K562 (cell line): ENCODE data around the gene BTAF1. TPM values are rescaled to one million over a fixed set of nuclear protein-coding genes. Genes with fewer than 3 reads are reported as not detected.

ENCODE experiments used
- ARNT ChIP-seq, 2 experiments: fragments of 450-650 bp; IDR thresholded peaks; 2 replicates each; pipeline ENCODE4 v1.6.1; 2016; ENCODE audit warnings: mild to moderate bottlenecking in 1 of 2
- CBFB ChIP-seq: sonication (generic); formaldehyde crosslinking; IDR thresholded peaks from 2 replicates; pipeline ENCODE4 v1.4.0; 2020; ENCODE audit warnings: mild to moderate bottlenecking, missing genetic modification reagents
- EHMT2 ChIP-seq: fragments of 450-650 bp; IDR thresholded peaks from 2 replicates; pipeline ENCODE4 v1.6.1; 2018; ENCODE audit warnings: antibody characterized with exemption
- ESRRA ChIP-seq: fragments of 450-650 bp; IDR thresholded peaks from 2 replicates; pipeline ENCODE4 v1.6.1; 2014; ENCODE audit warnings: low read depth, mild to moderate bottlenecking, moderate library complexity, borderline replicate concordance
- GTF2E2 ChIP-seq: fragments of 200-800 bp; sonication (Bioruptor generic); IDR thresholded peaks from 2 replicates; pipeline ENCODE4 v1.6.1; 2016; ENCODE audit warnings: missing genetic modification characterization, missing compliant biosample characterization
- HOXB6 ChIP-seq: fragments of 250-450 bp; sonication (Bioruptor Pico); IDR thresholded peaks from 2 replicates; pipeline ENCODE4 v1.5.1; 2022; ENCODE audit warnings: mild to moderate bottlenecking, borderline replicate concordance
- IFI16 ChIP-seq: fragments of 250-450 bp; sonication (Bioruptor Pico); IDR thresholded peaks from 2 replicates; pipeline ENCODE4 v2.1.2; 2022; ENCODE audit warnings: mild to moderate bottlenecking, inconsistent platforms
- MAFG ChIP-seq: fragments of 450-650 bp; conservative IDR thresholded peaks from 2 replicates; pipeline ENCODE4 v1.6.1; 2016; ENCODE audit warnings: missing genetic modification characterization, missing compliant biosample characterization
- NCOA4 ChIP-seq: fragments of 450-650 bp; IDR thresholded peaks from 2 replicates; pipeline ENCODE4 v1.6.1; 2018; ENCODE audit warnings: mild to moderate bottlenecking; ENCODE audit not compliant: partially characterized antibody
- NFE2 ChIP-seq: IDR thresholded peaks from 2 replicates; pipeline ENCODE4 v1.6.1; 2014; ENCODE audit warnings: antibody characterized with exemption, low read depth
- NR2C1 ChIP-seq, 2 experiments: fragments of 450-650 bp; IDR thresholded peaks; 2 replicates each; pipeline ENCODE4 v1.6.1; 2017; ENCODE audit warnings: mild to moderate bottlenecking in 2 of 2, antibody characterized with exemption in 1 of 2, inconsistent platforms in 1 of 2, missing compliant biosample characterization in 1 of 2, missing genetic modification characterization in 1 of 2
- SRSF1 ChIP-seq: fragments of 200-400 bp; formaldehyde crosslinking; IDR thresholded peaks from 2 replicates; pipeline ENCODE4 v1.6.1; 2017; ENCODE audit warnings: mild to moderate bottlenecking, low read depth, low read length, moderate library complexity
- TAF15 ChIP-seq: fragments of 200-400 bp; formaldehyde crosslinking; IDR thresholded peaks from 2 replicates; pipeline ENCODE4 v1.6.1; 2017; ENCODE audit warnings: mild to moderate bottlenecking, low read depth, low read length, moderate library complexity
- TCFL5 ChIP-seq: fragments of 250-450 bp; sonication (Bioruptor Pico); conservative IDR thresholded peaks from 2 replicates; pipeline ENCODE4 v1.6.1; 2021; ENCODE audit warnings: mild to moderate bottlenecking, moderate library complexity, matching md5 sums
- ZBTB17 ChIP-seq: fragments of 450-650 bp; formaldehyde crosslinking; IDR thresholded peaks from 2 replicates; pipeline ENCODE4 v1.4.0; 2020; ENCODE audit warnings: mild to moderate bottlenecking
- ZNF668 ChIP-seq: fragments of 250-450 bp; sonication (Bioruptor Pico); IDR thresholded peaks from 2 replicates; pipeline ENCODE4 v1.8.0; 2022; ENCODE audit warnings: mild to moderate bottlenecking, inconsistent platforms
- polyA plus RNA-seq, 8 experiments: library from polyadenylated mRNA; depleted of rRNA in 4 of 8; stranded (reverse) in 5 of 8; unstranded in 3 of 8; fragments of >200 nt; fragmentation: Nextera tagmentation in 2 of 8; fragmentation: Illumina TruSeq in 1 of 8; extraction: Ambion mirVana in 2 of 8; extraction: Trizol in 1 of 8; gene quantifications; 2 replicates each; pipeline versions ENCODE4 v1.2.1 to v1.2.3, GENCODE V29; 2011 to 2014; ENCODE audit warnings: inconsistent platforms in 1 of 8, missing spikeins in 1 of 8
- total RNA-seq, 7 experiments: library from RNA; depleted of rRNA in 6 of 7; stranded (reverse); fragments of >200 nt in 6 of 7; fragmentation: Illumina TruSeq in 2 of 7; extraction: Trizol in 2 of 7; gene quantifications; 2 replicates each; pipeline versions ENCODE4 v1.2.1 to v1.2.3, GENCODE V29; 2011 to 2021; ENCODE audit warnings: low replicate concordance in 1 of 7
- TF ChIP-seq, protein P1 (sequence below): fragments of 250-450 bp; sonication (Bioruptor Pico); IDR thresholded peaks from 2 replicates; pipeline ENCODE4 v1.5.0; 2020; ENCODE audit warnings: mild to moderate bottlenecking
- TF ChIP-seq, protein P2 (sequence below), 2 experiments: fragments of 450-650 bp; IDR thresholded peaks; 2 replicates each; pipeline ENCODE4 v1.6.1; 2018; ENCODE audit warnings: mild to moderate bottlenecking in 2 of 2, low read depth in 1 of 2; ENCODE audit not compliant: partially characterized antibody in 2 of 2
- TF ChIP-seq, protein P3 (sequence below): sonication (generic); formaldehyde crosslinking; IDR thresholded peaks from 2 replicates; pipeline ENCODE4 v1.5.0; 2020; ENCODE audit warnings: missing genetic modification reagents
- TF ChIP-seq, protein P4 (sequence below): fragments of 250-450 bp; sonication (Bioruptor Pico); IDR thresholded peaks from 2 replicates; pipeline ENCODE4 v1.8.0; 2022; ENCODE audit warnings: inconsistent platforms, mild to moderate bottlenecking, moderate library complexity, borderline replicate concordance

Gene BTAF1
- total and polyA plus RNA-seq, 9 of the 15 experiments (the other 6 are each of a cell fraction or from before 2014, with no cell fraction given): 6.6 to 70.7 (median 30.5) TPM

DNA sequence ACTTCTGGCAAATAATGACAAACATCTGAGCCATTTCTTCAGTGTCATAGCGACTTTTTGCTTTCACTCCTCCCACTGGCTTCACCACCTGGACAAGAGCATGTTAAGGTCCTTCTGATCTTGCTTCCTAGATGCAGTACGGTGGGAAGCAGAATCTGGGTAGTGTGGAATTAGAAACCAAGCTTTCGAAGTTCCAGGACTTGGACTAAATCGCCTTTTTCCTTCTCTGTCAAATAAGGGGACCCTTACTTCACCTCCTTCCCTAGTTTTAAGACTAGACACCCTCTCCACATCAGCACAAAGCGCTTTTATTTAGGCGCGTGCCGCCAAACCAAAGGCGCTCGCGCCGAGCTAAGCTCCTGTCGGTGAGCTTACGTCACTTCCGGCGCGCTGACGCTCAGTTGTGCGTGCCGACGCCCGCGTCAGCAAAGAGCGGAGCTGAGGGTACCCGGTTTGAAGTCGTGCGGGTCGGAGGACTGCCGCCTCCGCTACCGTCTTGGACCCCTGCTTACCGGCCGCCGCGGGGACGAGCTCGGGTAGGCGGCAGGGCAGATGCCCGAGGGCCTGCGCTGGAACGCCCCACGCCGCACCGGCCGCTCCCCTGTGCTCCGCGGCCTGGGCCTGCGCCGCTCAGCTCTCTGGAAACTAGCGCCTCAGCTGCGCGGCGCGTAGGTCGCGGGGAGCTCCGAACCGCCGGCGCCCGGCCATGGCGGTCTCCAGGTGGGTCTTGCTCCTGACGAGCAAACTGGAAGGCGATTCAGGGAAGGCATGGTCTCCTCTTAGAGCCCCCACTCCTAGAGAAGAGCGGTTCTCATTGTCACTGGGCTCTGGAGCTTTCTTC lies at the start of gene BTAF1 (continued):
- no peak for TF ChIP-seq TAF15
- 0 out of 2 replicates have a peak, but pooled peaks have one; percentile 37 for TF ChIP-seq ESRRA
- TF ChIP-seq MAFG (tag): no peak
- 0 out of 4 replicates have a peak, but pooled peaks of 1 of the 2 experiments have one; percentile 17 for TF ChIP-seq ARNT (IDR thresholded peaks at IDR 0.05)
- TF ChIP-seq HOXB6: no peak
- no peak for TF ChIP-seq NFE2
- TF ChIP-seq, protein P1, sequence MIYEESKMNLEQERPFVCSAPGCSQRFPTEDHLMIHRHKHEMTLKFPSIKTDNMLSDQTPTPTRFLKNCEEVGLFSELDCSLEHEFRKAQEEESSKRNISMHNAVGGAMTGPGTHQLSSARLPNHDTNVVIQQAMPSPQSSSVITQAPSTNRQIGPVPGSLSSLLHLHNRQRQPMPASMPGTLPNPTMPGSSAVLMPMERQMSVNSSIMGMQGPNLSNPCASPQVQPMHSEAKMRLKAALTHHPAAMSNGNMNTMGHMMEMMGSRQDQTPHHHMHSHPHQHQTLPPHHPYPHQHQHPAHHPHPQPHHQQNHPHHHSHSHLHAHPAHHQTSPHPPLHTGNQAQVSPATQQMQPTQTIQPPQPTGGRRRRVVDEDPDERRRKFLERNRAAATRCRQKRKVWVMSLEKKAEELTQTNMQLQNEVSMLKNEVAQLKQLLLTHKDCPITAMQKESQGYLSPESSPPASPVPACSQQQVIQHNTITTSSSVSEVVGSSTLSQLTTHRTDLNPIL (CRISPR knock-in tag): no peak
- TF ChIP-seq NCOA4: no peak
- TF ChIP-seq, protein P2, sequence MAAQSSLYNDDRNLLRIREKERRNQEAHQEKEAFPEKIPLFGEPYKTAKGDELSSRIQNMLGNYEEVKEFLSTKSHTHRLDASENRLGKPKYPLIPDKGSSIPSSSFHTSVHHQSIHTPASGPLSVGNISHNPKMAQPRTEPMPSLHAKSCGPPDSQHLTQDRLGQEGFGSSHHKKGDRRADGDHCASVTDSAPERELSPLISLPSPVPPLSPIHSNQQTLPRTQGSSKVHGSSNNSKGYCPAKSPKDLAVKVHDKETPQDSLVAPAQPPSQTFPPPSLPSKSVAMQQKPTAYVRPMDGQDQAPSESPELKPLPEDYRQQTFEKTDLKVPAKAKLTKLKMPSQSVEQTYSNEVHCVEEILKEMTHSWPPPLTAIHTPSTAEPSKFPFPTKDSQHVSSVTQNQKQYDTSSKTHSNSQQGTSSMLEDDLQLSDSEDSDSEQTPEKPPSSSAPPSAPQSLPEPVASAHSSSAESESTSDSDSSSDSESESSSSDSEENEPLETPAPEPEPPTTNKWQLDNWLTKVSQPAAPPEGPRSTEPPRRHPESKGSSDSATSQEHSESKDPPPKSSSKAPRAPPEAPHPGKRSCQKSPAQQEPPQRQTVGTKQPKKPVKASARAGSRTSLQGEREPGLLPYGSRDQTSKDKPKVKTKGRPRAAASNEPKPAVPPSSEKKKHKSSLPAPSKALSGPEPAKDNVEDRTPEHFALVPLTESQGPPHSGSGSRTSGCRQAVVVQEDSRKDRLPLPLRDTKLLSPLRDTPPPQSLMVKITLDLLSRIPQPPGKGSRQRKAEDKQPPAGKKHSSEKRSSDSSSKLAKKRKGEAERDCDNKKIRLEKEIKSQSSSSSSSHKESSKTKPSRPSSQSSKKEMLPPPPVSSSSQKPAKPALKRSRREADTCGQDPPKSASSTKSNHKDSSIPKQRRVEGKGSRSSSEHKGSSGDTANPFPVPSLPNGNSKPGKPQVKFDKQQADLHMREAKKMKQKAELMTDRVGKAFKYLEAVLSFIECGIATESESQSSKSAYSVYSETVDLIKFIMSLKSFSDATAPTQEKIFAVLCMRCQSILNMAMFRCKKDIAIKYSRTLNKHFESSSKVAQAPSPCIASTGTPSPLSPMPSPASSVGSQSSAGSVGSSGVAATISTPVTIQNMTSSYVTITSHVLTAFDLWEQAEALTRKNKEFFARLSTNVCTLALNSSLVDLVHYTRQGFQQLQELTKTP (IDR thresholded peaks at IDR 0.05; ENCODE audit: low read depth in 1 of 2, partially characterized antibody in 2 of 2): no peak
- no peak for TF ChIP-seq NR2C1 (IDR thresholded peaks at IDR 0.05)
- TF ChIP-seq NR2C1 (tag; IDR thresholded peaks at IDR 0.05): no peak
- no peak for TF ChIP-seq TCFL5 (CRISPR knock-in tag)
- no peak for TF ChIP-seq ZNF668
- no peak for TF ChIP-seq IFI16 (CRISPR knock-in tag)
- TF ChIP-seq CBFB (CRISPR knock-in tag): no peak
- peak; percentile 57; the same call in 1 of the 2 replicates for TF ChIP-seq ZBTB17 (CRISPR knock-in tag)
- peak; percentile 71 for TF ChIP-seq GTF2E2 (tag)
- TF ChIP-seq, protein P3, sequence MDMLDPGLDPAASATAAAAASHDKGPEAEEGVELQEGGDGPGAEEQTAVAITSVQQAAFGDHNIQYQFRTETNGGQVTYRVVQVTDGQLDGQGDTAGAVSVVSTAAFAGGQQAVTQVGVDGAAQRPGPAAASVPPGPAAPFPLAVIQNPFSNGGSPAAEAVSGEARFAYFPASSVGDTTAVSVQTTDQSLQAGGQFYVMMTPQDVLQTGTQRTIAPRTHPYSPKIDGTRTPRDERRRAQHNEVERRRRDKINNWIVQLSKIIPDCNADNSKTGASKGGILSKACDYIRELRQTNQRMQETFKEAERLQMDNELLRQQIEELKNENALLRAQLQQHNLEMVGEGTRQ (CRISPR knock-in tag): no peak
- TF ChIP-seq EHMT2: no peak
- TF ChIP-seq SRSF1: no peak
- TF ChIP-seq, protein P4, sequence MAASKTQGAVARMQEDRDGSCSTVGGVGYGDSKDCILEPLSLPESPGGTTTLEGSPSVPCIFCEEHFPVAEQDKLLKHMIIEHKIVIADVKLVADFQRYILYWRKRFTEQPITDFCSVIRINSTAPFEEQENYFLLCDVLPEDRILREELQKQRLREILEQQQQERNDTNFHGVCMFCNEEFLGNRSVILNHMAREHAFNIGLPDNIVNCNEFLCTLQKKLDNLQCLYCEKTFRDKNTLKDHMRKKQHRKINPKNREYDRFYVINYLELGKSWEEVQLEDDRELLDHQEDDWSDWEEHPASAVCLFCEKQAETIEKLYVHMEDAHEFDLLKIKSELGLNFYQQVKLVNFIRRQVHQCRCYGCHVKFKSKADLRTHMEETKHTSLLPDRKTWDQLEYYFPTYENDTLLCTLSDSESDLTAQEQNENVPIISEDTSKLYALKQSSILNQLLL (CRISPR knock-in tag): no peak
